OCI-LY7 (cell line): ENCODE results near the gene ZSCAN31.

ENCODE experiments used
- EZH2phosphoT487 ChIP-seq: fragments of 200-600 bp; sonication (generic); IDR thresholded peaks from 2 replicates; pipeline ENCODE4 v1.6.1; 2018; ENCODE audit warnings: low read depth, borderline replicate concordance, mild to moderate bottlenecking, mixed run types, antibody characterized with exemption, low read length, moderate library complexity, mixed read lengths
- TF ChIP-seq, protein P1 (sequence below): fragments of 200-600 bp; sonication (generic); conservative IDR thresholded peaks from 2 replicates; pipeline ENCODE4 v1.5.1; 2014; ENCODE audit warnings: mild to moderate bottlenecking, antibody characterized with exemption, low read length, moderate library complexity, mixed read lengths

DNA sequence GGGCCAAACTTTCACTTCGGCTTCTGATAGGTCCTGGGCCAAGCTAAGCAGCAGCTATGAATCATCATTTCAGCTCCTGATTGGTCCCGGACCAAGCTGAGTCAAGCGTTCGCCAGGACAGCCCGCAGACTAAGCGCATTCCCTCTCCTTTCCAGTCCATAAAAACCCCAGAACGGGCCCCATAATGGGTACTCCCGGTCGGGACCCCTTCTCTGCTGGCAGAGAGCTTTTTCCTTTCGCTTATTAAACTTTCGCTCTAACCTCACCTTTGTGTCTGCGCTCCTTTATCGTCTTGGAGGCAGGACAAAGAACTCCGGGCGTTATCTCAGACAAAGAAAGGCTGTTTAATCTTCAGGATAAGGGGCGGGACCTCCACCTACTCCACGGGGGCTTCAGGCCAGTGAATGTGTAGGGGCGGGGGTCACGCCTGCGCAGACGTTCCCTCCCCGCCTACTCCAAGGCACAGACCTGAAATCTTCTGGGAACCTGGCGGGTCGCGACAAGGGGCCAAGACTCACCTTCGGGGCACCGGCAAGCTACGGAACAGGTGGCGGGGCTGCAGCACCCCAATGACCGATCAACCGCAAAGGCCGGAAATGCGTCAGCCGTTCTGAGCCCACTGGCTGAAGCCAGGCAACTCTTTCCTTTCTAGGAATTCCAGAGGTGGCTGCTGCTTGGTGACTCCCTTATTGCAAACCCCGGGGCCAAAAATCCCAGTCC lies at the start of gene ZSCAN31:
- TF ChIP-seq, protein P1, sequence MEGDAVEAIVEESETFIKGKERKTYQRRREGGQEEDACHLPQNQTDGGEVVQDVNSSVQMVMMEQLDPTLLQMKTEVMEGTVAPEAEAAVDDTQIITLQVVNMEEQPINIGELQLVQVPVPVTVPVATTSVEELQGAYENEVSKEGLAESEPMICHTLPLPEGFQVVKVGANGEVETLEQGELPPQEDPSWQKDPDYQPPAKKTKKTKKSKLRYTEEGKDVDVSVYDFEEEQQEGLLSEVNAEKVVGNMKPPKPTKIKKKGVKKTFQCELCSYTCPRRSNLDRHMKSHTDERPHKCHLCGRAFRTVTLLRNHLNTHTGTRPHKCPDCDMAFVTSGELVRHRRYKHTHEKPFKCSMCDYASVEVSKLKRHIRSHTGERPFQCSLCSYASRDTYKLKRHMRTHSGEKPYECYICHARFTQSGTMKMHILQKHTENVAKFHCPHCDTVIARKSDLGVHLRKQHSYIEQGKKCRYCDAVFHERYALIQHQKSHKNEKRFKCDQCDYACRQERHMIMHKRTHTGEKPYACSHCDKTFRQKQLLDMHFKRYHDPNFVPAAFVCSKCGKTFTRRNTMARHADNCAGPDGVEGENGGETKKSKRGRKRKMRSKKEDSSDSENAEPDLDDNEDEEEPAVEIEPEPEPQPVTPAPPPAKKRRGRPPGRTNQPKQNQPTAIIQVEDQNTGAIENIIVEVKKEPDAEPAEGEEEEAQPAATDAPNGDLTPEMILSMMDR, result no peak
- TF ChIP-seq EZH2phosphoT487, result no peak
